ENCODE data around the gene SYT1. TPM values are rescaled to one million over a fixed set of nuclear protein-coding genes. Genes with fewer than 3 reads are reported as not detected.

SYT1 gene
- total RNA-seq, 5 donors from 2014 or later (not counting 1 experiment from before 2014, with no cell fraction given) = 0.09 TPM; not detected in 3

GRCh38 chr12:79121486-79121885 lies 256.9 kb downstream of the SYT1 start:
- no peaks in the 10 kb centered on the region for H3K4me1 Mint-ChIP-seq
- H3K9me3 ChIP-seq = no peaks in the 10 kb centered on the region
- no peaks in the 10 kb centered on the region for H3K27me3 Mint-ChIP-seq
- WGBS (ENCODE audit: insufficient coverage) = no CpG with 5 or more reads among the region's 3 CpGs
- ChIA-PET POLR2A (no interaction called here), CTCF (no interaction called here)
- no peaks in the 10 kb centered on the region for H3K4me1 ChIP-seq (ENCODE audit: control insufficient read depth in 1 of 2, extremely low read depth in 1 of 2, insufficient read depth in 2 of 2, low read length in 2 of 2)
- no peak overlapping the region for H3K4me3 Mint-ChIP-seq
- DNase-seq (no peak), ATAC-seq (replicated peaks in 1 of 4) (no peak)
- no peaks in the 10 kb centered on the region for H3K27me3 ChIP-seq (replicated peaks in 1 of 2; ENCODE audit: control insufficient read depth in 2 of 2, extremely low read depth in 1 of 2, insufficient read depth in 2 of 2, low read length in 1 of 2)
- no peak overlapping the region for H3K27ac ChIP-seq (ENCODE audit: low read length)
- H3K4me3 ChIP-seq (ENCODE audit: control insufficient read depth in 1 of 2, extremely low read depth in 1 of 2, low read length in 1 of 2) = no peak overlapping the region
- no peak overlapping the region for H3K27ac Mint-ChIP-seq
- H3K9me3 Mint-ChIP-seq = peaks cover 6 to 12% (median 6%) of the 10 kb centered on the region in 3 donors
- no peaks in the 10 kb centered on the region for H3K36me3 ChIP-seq (ENCODE audit: control insufficient read depth in 2 of 2, extremely low read depth in 1 of 2, insufficient read depth in 1 of 2, low read length in 1 of 2)
- H3K36me3 Mint-ChIP-seq = no peaks in the 10 kb centered on the region

GRCh38 chr12:79124385-79124784 lies 259.8 kb downstream of the SYT1 start:
- no peak overlapping the region for H3K4me3 Mint-ChIP-seq
- H3K27ac Mint-ChIP-seq = no peak overlapping the region
- Histone ChIP-seq H3K9me3 (no peaks in the 10 kb centered on the region), H3K4me3 (ENCODE audit: control insufficient read depth in 1 of 2, extremely low read depth in 1 of 2, low read length in 1 of 2) (no peak overlapping the region), H3K36me3 (ENCODE audit: control insufficient read depth in 2 of 2, extremely low read depth in 1 of 2, insufficient read depth in 1 of 2, low read length in 1 of 2) (no peaks in the 10 kb centered on the region), H3K4me1 (ENCODE audit: control insufficient read depth in 1 of 2, extremely low read depth in 1 of 2, insufficient read depth in 2 of 2, low read length in 2 of 2) (no peaks in the 10 kb centered on the region), H3K27me3 (replicated peaks in 1 of 2; ENCODE audit: control insufficient read depth in 2 of 2, extremely low read depth in 1 of 2, insufficient read depth in 2 of 2, low read length in 1 of 2) (no peaks in the 10 kb centered on the region), H3K27ac (ENCODE audit: low read length) (no peak overlapping the region)
- H3K27me3 Mint-ChIP-seq = no peaks in the 10 kb centered on the region
- no CpG with 5 or more reads among the region's 5 CpGs for WGBS (ENCODE audit: insufficient coverage)
- ATAC-seq (replicated peaks in 1 of 4) (no peak), DNase-seq (no peak)
- H3K4me1 Mint-ChIP-seq = no peaks in the 10 kb centered on the region
- CTCF ChIA-PET = no interaction called here
- no peaks in the 10 kb centered on the region for H3K36me3 Mint-ChIP-seq
- POLR2A ChIA-PET = no interaction called here
- H3K9me3 Mint-ChIP-seq = peaks cover 3 to 6% (median 5%) of the 10 kb centered on the region in 3 donors

- H3K36me3 Mint-ChIP-seq = no peaks in the 10 kb centered on the region
- CTCF ChIA-PET = no interaction called here
- no peak overlapping the region for H3K27ac ChIP-seq (ENCODE audit: low read length)
These were observed 260.8 kb downstream of the SYT1 start for GRCh38 chr12:79125358-79125757.

DNA sequence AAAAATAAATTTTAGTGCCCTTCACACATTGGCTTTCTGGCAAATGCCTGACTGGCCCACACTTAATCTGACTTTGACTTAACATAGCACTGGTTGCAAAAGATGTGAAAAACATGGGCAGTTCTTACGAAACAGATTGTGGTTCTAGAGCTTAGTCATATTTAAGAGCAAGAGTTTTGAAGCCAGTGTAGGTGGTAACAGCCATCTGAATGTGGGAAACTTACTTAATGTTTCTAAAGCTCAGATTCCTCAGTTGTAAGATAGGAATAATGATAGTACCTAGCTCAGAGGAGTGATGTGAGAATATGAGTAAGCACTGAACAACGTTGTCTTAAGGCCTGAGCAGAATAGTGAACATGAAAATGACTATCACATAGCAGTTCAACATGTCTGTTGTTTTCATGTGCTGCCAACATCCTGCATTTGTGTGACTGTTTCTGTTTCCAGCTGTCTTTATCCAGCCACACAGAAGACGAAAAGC lies 262.7 kb downstream of the SYT1 start:
- DNase-seq (no peak), ATAC-seq (replicated peaks in 1 of 4) (no peak)
- CTCF ChIA-PET = no interaction called here
- 20% methylated on average over 1 of the region's 3 CpGs for WGBS (ENCODE audit: insufficient coverage)
- no peak overlapping the region for H3K27ac ChIP-seq (ENCODE audit: low read length)
- Mint-ChIP-seq H3K4me1 (no peaks in the 10 kb centered on the region), H3K4me3 (no peak overlapping the region), H3K9me3 (peaks cover 3 to 11% (median 5%) of the 10 kb centered on the region in 3 donors), H3K36me3 (no peaks in the 10 kb centered on the region), H3K27me3 (no peaks in the 10 kb centered on the region), H3K27ac (no peak overlapping the region)
- POLR2A ChIA-PET = no interaction called here
- no peaks in the 10 kb centered on the region for H3K36me3 ChIP-seq (ENCODE audit: control insufficient read depth in 2 of 2, extremely low read depth in 1 of 2, insufficient read depth in 1 of 2, low read length in 1 of 2)
- no peaks in the 10 kb centered on the region for H3K27me3 ChIP-seq (replicated peaks in 1 of 2; ENCODE audit: control insufficient read depth in 2 of 2, extremely low read depth in 1 of 2, insufficient read depth in 2 of 2, low read length in 1 of 2)
- no peak overlapping the region for H3K4me3 ChIP-seq (ENCODE audit: control insufficient read depth in 1 of 2, extremely low read depth in 1 of 2, low read length in 1 of 2)
- H3K4me1 ChIP-seq (ENCODE audit: control insufficient read depth in 1 of 2, extremely low read depth in 1 of 2, insufficient read depth in 2 of 2, low read length in 2 of 2) = no peaks in the 10 kb centered on the region
- no peaks in the 10 kb centered on the region for H3K9me3 ChIP-seq

More at GRCh38 chr12:79125358-79125757, 260.8 kb downstream of the SYT1 start:
- H3K36me3 ChIP-seq (ENCODE audit: control insufficient read depth in 2 of 2, extremely low read depth in 1 of 2, insufficient read depth in 1 of 2, low read length in 1 of 2) = no peaks in the 10 kb centered on the region
- no peaks in the 10 kb centered on the region for H3K9me3 ChIP-seq
- no CpG with 5 or more reads among the region's 2 CpGs for WGBS (ENCODE audit: insufficient coverage)
- no peak overlapping the region for H3K4me3 Mint-ChIP-seq
- no peaks in the 10 kb centered on the region for H3K27me3 Mint-ChIP-seq
- ATAC-seq (replicated peaks in 1 of 4) (no peak), DNase-seq (no peak)
- POLR2A ChIA-PET = no interaction called here
- H3K9me3 Mint-ChIP-seq = peaks cover 3 to 6% (median 5%) of the 10 kb centered on the region in 3 donors
- no peaks in the 10 kb centered on the region for H3K4me1 Mint-ChIP-seq
- no peak overlapping the region for H3K4me3 ChIP-seq (ENCODE audit: control insufficient read depth in 1 of 2, extremely low read depth in 1 of 2, low read length in 1 of 2)
- no peak overlapping the region for H3K27ac Mint-ChIP-seq
- no peaks in the 10 kb centered on the region for H3K27me3 ChIP-seq (replicated peaks in 1 of 2; ENCODE audit: control insufficient read depth in 2 of 2, extremely low read depth in 1 of 2, insufficient read depth in 2 of 2, low read length in 1 of 2)
- H3K4me1 ChIP-seq (ENCODE audit: control insufficient read depth in 1 of 2, extremely low read depth in 1 of 2, insufficient read depth in 2 of 2, low read length in 2 of 2) = no peaks in the 10 kb centered on the region

GRCh38 chr12:79128956-79129355 lies 264.4 kb downstream of the SYT1 start:
- Histone ChIP-seq H3K4me1 (ENCODE audit: control insufficient read depth in 1 of 2, extremely low read depth in 1 of 2, insufficient read depth in 2 of 2, low read length in 2 of 2) (no peaks in the 10 kb centered on the region), H3K9me3 (no peaks in the 10 kb centered on the region), H3K4me3 (ENCODE audit: control insufficient read depth in 1 of 2, extremely low read depth in 1 of 2, low read length in 1 of 2) (no peak overlapping the region), H3K27me3 (replicated peaks in 1 of 2; ENCODE audit: control insufficient read depth in 2 of 2, extremely low read depth in 1 of 2, insufficient read depth in 2 of 2, low read length in 1 of 2) (no peaks in the 10 kb centered on the region), H3K27ac (ENCODE audit: low read length) (no peak overlapping the region), H3K36me3 (ENCODE audit: control insufficient read depth in 2 of 2, extremely low read depth in 1 of 2, insufficient read depth in 1 of 2, low read length in 1 of 2) (no peaks in the 10 kb centered on the region)
- ATAC-seq (replicated peaks in 1 of 4) (no peak), DNase-seq (no peak)
- H3K36me3 Mint-ChIP-seq = no peaks in the 10 kb centered on the region
- no peaks in the 10 kb centered on the region for H3K4me1 Mint-ChIP-seq
- no CpG with 5 or more reads among the region's 1 CpG for WGBS (ENCODE audit: insufficient coverage)
- ChIA-PET CTCF (no interaction called here), POLR2A (no interaction called here)
- H3K4me3 Mint-ChIP-seq = no peak overlapping the region
- H3K9me3 Mint-ChIP-seq = peaks cover 5 to 17% (median 9%) of the 10 kb centered on the region in 3 donors
- no peaks in the 10 kb centered on the region for H3K27me3 Mint-ChIP-seq
- no peak overlapping the region for H3K27ac Mint-ChIP-seq

DNA sequence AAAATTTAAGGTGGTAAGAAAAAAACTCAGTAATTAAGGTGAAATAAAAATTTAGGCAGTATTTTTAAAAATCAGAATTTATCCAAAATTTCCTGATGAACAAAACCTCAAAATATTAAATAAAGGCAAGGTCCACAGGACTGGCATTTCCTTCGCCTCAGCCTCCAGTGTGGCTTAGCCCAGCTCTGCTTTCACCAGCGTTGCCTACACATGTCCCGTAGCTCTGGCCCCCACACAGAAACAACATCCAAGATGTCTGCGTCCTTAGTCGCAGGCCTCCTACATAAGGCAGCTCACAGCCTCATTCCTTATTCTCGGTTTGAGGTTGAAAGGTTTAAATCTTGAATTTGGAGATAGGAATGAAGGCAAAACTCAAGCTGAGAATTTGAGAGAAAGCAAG lies 274.3 kb downstream of the SYT1 start:
- no peak overlapping the region for H3K4me3 ChIP-seq (ENCODE audit: control insufficient read depth in 1 of 2, extremely low read depth in 1 of 2, low read length in 1 of 2)
- Mint-ChIP-seq H3K9me3 (peaks cover 0 to 5% (median 0%) of the 10 kb centered on the region in 3 donors), H3K27ac (no peak overlapping the region), H3K4me3 (no peak overlapping the region), H3K27me3 (no peaks in the 10 kb centered on the region), H3K36me3 (no peaks in the 10 kb centered on the region), H3K4me1 (no peaks in the 10 kb centered on the region)
- WGBS (ENCODE audit: insufficient coverage) = 93% methylated on average over 3 of the region's 6 CpGs
- ATAC-seq (replicated peaks in 1 of 4) (no peak), DNase-seq (no peak)
- no peak overlapping the region for H3K27ac ChIP-seq (ENCODE audit: low read length)
- ChIA-PET CTCF (no interaction called here), POLR2A (no interaction called here)
- no peaks in the 10 kb centered on the region for H3K36me3 ChIP-seq (ENCODE audit: control insufficient read depth in 2 of 2, extremely low read depth in 1 of 2, insufficient read depth in 1 of 2, low read length in 1 of 2)
- H3K4me1 ChIP-seq (ENCODE audit: control insufficient read depth in 1 of 2, extremely low read depth in 1 of 2, insufficient read depth in 2 of 2, low read length in 2 of 2) = no peaks in the 10 kb centered on the region
- no peaks in the 10 kb centered on the region for H3K27me3 ChIP-seq (replicated peaks in 1 of 2; ENCODE audit: control insufficient read depth in 2 of 2, extremely low read depth in 1 of 2, insufficient read depth in 2 of 2, low read length in 1 of 2)
- no peaks in the 10 kb centered on the region for H3K9me3 ChIP-seq

DNA sequence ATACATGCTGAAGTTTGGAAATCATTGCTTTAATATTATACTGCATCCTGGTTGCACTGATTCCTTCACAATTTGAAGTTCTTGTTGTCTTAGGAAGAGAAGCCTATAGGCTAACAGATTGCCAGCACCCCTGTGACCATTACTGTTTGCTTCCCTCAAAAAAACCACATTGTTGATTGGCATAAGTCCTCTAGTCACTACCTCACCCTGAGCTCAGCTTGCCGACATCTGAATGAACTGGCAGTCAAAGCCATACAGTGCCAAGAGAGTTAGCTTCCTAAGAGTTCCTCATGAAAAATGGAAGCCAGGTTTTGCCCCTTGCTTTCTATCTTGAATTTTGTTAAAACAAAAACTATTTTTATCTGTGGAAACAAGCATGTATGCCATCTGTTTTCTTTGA lies 276.1 kb downstream of the SYT1 start:
- Mint-ChIP-seq H3K4me1 (no peaks in the 10 kb centered on the region), H3K4me3 (no peak overlapping the region), H3K27ac (no peak overlapping the region), H3K36me3 (no peaks in the 10 kb centered on the region), H3K9me3 (peaks cover 0 to 2% (median 0%) of the 10 kb centered on the region in 3 donors), H3K27me3 (no peaks in the 10 kb centered on the region)
- Histone ChIP-seq H3K9me3 (no peaks in the 10 kb centered on the region), H3K4me3 (ENCODE audit: control insufficient read depth in 1 of 2, extremely low read depth in 1 of 2, low read length in 1 of 2) (no peak overlapping the region), H3K4me1 (ENCODE audit: control insufficient read depth in 1 of 2, extremely low read depth in 1 of 2, insufficient read depth in 2 of 2, low read length in 2 of 2) (no peaks in the 10 kb centered on the region), H3K27ac (ENCODE audit: low read length) (no peak overlapping the region), H3K27me3 (replicated peaks in 1 of 2; ENCODE audit: control insufficient read depth in 2 of 2, extremely low read depth in 1 of 2, insufficient read depth in 2 of 2, low read length in 1 of 2) (no peaks in the 10 kb centered on the region), H3K36me3 (ENCODE audit: control insufficient read depth in 2 of 2, extremely low read depth in 1 of 2, insufficient read depth in 1 of 2, low read length in 1 of 2) (no peaks in the 10 kb centered on the region)
- DNase-seq = no peak
- ChIA-PET POLR2A (no interaction called here), CTCF (no interaction called here)
- no peak for ATAC-seq (replicated peaks in 1 of 4)
- 100% methylated on average over 1 of the region's 1 CpG for WGBS (ENCODE audit: insufficient coverage)
